C4-2B (cell line): ENCODE results near the gene SEMA4B.

Experiments
- CTCF ChIP-seq: fragments of 450-650 bp; conservative IDR thresholded peaks from 2 replicates; pipeline ENCODE4 v1.5.1; 2017; ENCODE audit warnings: mild to moderate bottlenecking
- ZFX ChIP-seq: fragments of 450-650 bp; IDR thresholded peaks from 2 replicates; pipeline ENCODE4 v1.6.1; 2017

GRCh38 chr15:90184119-90184785 lies 16.9 kb upstream of the SEMA4B start:
- TF ChIP-seq CTCF (no peak), ZFX (no peak)
